ENCODE results near the gene FKBP8. TPM values are rescaled to one million over a fixed set of nuclear protein-coding genes. Genes with fewer than 3 reads are reported as not detected.

FKBP8 gene
- polyA plus RNA-seq, 1 donor = 138 TPM

GRCh38 chr19:18484992-18485391 is 58.4 kb downstream of the FKBP8 start:
- no peaks in the 10 kb centered on the region for H3K27me3 ChIP-seq (ENCODE audit: control insufficient read depth, insufficient read depth, low read length)
- no CpG with 5 or more reads among the region's 5 CpGs for WGBS (ENCODE audit: insufficient coverage, low lambda C conversion rate)
- H3K36me3 ChIP-seq (ENCODE audit: control insufficient read depth, insufficient read depth, low read length) = no peaks in the 10 kb centered on the region
- peaks cover 19% of the 10 kb centered on the region for H3K4me1 ChIP-seq (ENCODE audit: control insufficient read depth, insufficient read depth, low read length)
- no peaks in the 10 kb centered on the region for H3K9me3 ChIP-seq (ENCODE audit: control insufficient read depth, low read depth, low read length)
- DNase-seq = no peak
- H3K27ac ChIP-seq (ENCODE audit: low read length) = no peak overlapping the region
- H3K4me3 ChIP-seq (ENCODE audit: low read length) = no peak overlapping the region

- no peak overlapping the region for H3K27ac ChIP-seq (ENCODE audit: low read length)
- no CpG with 5 or more reads among the region's 12 CpGs for WGBS (ENCODE audit: insufficient coverage, low lambda C conversion rate)
- H3K4me1 ChIP-seq (ENCODE audit: control insufficient read depth, insufficient read depth, low read length) = peaks cover 29% of the 10 kb centered on the region
- no peaks in the 10 kb centered on the region for H3K27me3 ChIP-seq (ENCODE audit: control insufficient read depth, insufficient read depth, low read length)
- no peak overlapping the region for H3K4me3 ChIP-seq (ENCODE audit: low read length)
- DNase-seq = no peak
- no peaks in the 10 kb centered on the region for H3K36me3 ChIP-seq (ENCODE audit: control insufficient read depth, insufficient read depth, low read length)
- no peaks in the 10 kb centered on the region for H3K9me3 ChIP-seq (ENCODE audit: control insufficient read depth, low read depth, low read length)
Measured at GRCh38 chr19:18483119-18483890, 60.1 kb downstream of the FKBP8 start.

Other genes with a start within 250 kb of the FKBP8 start
- 94.8 TPM for gene LSM4, start 220.5 kb downstream of the FKBP8 start, polyA plus RNA-seq
- gene PGPEP1, start 203.0 kb downstream of the FKBP8 start, polyA plus RNA-seq = 77.2 TPM
- gene GDF15, start 157.4 kb downstream of the FKBP8 start, polyA plus RNA-seq = 20.3 TPM
- 3.1 TPM for gene LRRC25, start 146.0 kb downstream of the FKBP8 start, polyA plus RNA-seq
- gene SSBP4, start 124.2 kb downstream of the FKBP8 start, polyA plus RNA-seq = 105 TPM
- gene ISYNA1, start 105.4 kb downstream of the FKBP8 start, polyA plus RNA-seq = 64.4 TPM
- gene ELL, start 21.5 kb downstream of the FKBP8 start, polyA plus RNA-seq = 9.6 TPM
- gene KXD1, start 14.3 kb upstream of the FKBP8 start, polyA plus RNA-seq = 62.4 TPM
- 901 TPM for gene UBA52, start 28.3 kb upstream of the FKBP8 start, polyA plus RNA-seq
- 47.2 TPM for gene REX1BD, start 45.2 kb upstream of the FKBP8 start, polyA plus RNA-seq
- 3.2 TPM for gene CRLF1, start 63.2 kb upstream of the FKBP8 start, polyA plus RNA-seq
- 12.5 TPM for gene TMEM59L, start 69.3 kb upstream of the FKBP8 start, polyA plus RNA-seq
- gene KLHL26, start 93.5 kb upstream of the FKBP8 start, polyA plus RNA-seq = 4.6 TPM
- 21.5 TPM for gene CRTC1, start 140.1 kb upstream of the FKBP8 start, polyA plus RNA-seq
- gene COMP, start 247.7 kb upstream of the FKBP8 start, polyA plus RNA-seq = 1.2 TPM